Articular chondrocyte of knee joint (primary cell): ENCODE results near the gene CYB561A3. TPM values are rescaled to one million over a fixed set of nuclear protein-coding genes. Genes with fewer than 3 reads are reported as not detected.

Experiments
- total RNA-seq: library from RNA; depleted of rRNA; stranded (reverse); fragments of >200 nt; gene quantifications from 2 replicates; pipeline ENCODE4 v1.2.3, GENCODE V29; 2012

CYB561A3 gene
- total RNA-seq, result 34.0 and 37.1 TPM in 2 replicates

GRCh38 chr11:61361741-61362541, at the start of gene CYB561A3, which contains the start of gene TMEM138:
CYB561A3 (minus strand) TSS chr11:61361882; CDS start chr11:61356713, 5,169 bp downstream.
TMEM138 (plus strand) TSS chr11:61362374; CDS start chr11:61364391, 2,017 bp downstream.

GRCh38 chr11:61332797-61333549, 28.7 kb downstream of the CYB561A3 start, which contains the start of the genes DDB1 and TKFC:
DDB1 (minus strand) TSS chr11:61333105; CDS start chr11:61332968, 137 bp downstream.
TKFC (plus strand) TSS chr11:61333228; CDS start chr11:61334729, 1,501 bp downstream.

Other genes with a start within 250 kb of the CYB561A3 start
- gene VPS37C, start 200.5 kb downstream of the CYB561A3 start, total RNA-seq, result 16.6 and 17.5 TPM in 2 replicates
- gene PGA3, start 158.4 kb downstream of the CYB561A3 start, total RNA-seq, result 0.39 and 0.54 TPM in 2 replicates
- 0.13 and 0.32 TPM in 2 replicates for gene PGA4, start 139.5 kb downstream of the CYB561A3 start, total RNA-seq
- not detected in 2 replicates for gene PGA5, start 120.7 kb downstream of the CYB561A3 start, total RNA-seq
- 0.86 and 1.3 TPM in 2 replicates for gene VWCE, start 66.6 kb downstream of the CYB561A3 start, total RNA-seq
- 231 and 232 TPM in 2 replicates for gene DDB1, start 28.8 kb downstream of the CYB561A3 start, total RNA-seq
- gene TKFC, start 28.7 kb downstream of the CYB561A3 start, total RNA-seq, result 21.8 and 27.8 TPM in 2 replicates
- gene TMEM138, start 492 bp upstream of the CYB561A3 start, total RNA-seq, result 22.3 and 31.6 TPM in 2 replicates
- 9.9 and 13.7 TPM in 2 replicates for gene TMEM216, start 30.7 kb upstream of the CYB561A3 start, total RNA-seq
- gene CPSF7, start 68.1 kb upstream of the CYB561A3 start, total RNA-seq, result 34.3 and 35.8 TPM in 2 replicates
- gene SDHAF2, start 68.2 kb upstream of the CYB561A3 start, total RNA-seq, result 44.9 and 63.3 TPM in 2 replicates
- under 0.01 TPM in 1 of 2 replicates, not detected in the other for gene LRRC10B, start 146.9 kb upstream of the CYB561A3 start, total RNA-seq
- gene SYT7, start 219.2 kb upstream of the CYB561A3 start, total RNA-seq, result 3.4 and 4.3 TPM in 2 replicates